ENCODE measurements around the gene CA5B. TPM values are rescaled to one million over a fixed set of nuclear protein-coding genes. Genes with fewer than 3 reads are reported as not detected.

The CA5B gene
- total and polyA plus RNA-seq, 2 of the 8 experiments (the other 6 are each of a cell fraction or from before 2014, with no cell fraction given) = 3.3 to 8.6 TPM

DNA sequence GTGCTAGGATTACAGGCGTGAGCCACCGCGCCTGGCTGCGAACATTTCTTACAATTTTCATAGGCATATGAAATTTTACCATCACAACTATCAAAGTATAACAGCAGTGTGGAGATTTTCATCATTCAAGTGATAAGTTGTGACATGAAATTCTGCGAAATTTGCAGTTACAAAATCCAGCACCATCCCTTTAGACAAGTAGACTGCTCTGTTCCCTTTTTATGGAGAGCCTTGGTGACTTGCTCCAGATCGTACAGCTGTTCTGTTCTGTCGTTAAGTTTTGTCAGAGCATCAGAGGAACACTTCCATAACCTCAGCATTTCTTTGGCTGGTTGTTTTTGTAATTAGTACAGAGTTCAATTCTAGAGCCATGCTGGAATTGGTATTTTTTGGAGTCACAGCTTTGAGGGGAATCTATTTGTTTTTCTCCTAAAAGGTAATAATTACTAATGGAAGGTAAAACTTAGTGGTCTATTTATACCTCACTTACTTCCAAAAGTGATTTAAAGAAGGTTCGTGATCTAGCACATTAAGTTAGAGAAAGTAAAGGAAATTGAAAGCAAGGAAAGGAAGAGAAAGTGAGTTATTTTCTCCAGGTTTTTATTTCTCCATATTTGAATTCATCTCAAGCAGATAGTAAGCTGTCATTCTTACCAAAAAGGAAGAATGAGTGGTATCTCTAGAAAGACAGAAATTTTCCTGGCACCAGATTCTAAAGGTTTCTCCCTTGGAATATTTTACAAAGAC lies 74.3 kb downstream of the CA5B start:
- 98% methylated on average over 4 of the region's 8 CpGs; no CpG with 5 or more reads in 1 of the 2 experiments for WGBS, 2 experiments (ENCODE audit: extremely low coverage in 1 of 2, insufficient coverage in 1 of 2, insufficient read length in 1 of 2, insufficient replicate concordance in 2 of 2, low coverage in 1 of 2, low lambda C conversion rate in 2 of 2, missing lambda C conversion rate in 1 of 2)
- CTCF ChIA-PET (ENCODE audit: partially characterized antibody) = no interaction called here
- Histone ChIP-seq H2BK20ac (ENCODE audit: low read length) (no peak overlapping the region), H2BK15ac (ENCODE audit: low read length) (no peak overlapping the region), H2BK5ac (ENCODE audit: low read depth, low read length) (no peak overlapping the region), H2BK120ac (replicated peaks; ENCODE audit: low read depth, low read length) (no peak overlapping the region), H3K9ac (replicated peaks in 1 of 4; ENCODE audit: extremely low read depth in 1 of 4, low read depth in 3 of 4, low read length in 3 of 4) (no peak overlapping the region), H4K20me1 (replicated peaks in 1 of 2; ENCODE audit: control insufficient read depth in 1 of 2, insufficient read depth in 2 of 2, low read length in 2 of 2) (no peaks in the 10 kb centered on the region), H3K79me2 (ENCODE audit: control insufficient read depth in 1 of 2, insufficient read depth in 2 of 2, low read length in 2 of 2) (no peaks in the 10 kb centered on the region), H3K4ac (replicated peaks; ENCODE audit: insufficient read length, low read depth, low read length) (no peak overlapping the region), H4K91ac (replicated peaks; ENCODE audit: insufficient read length, low read length) (no peak overlapping the region), H3K27me3 (replicated peaks in 1 of 4; ENCODE audit: control insufficient read depth in 3 of 4, extremely low read depth in 1 of 4, insufficient read depth in 3 of 4, low read length in 3 of 4) (no peaks in the 10 kb centered on the region), H3K56ac (replicated peaks; ENCODE audit: insufficient read length, low read depth, low read length) (no peak overlapping the region), H2BK12ac (ENCODE audit: low read depth, low read length) (no peak overlapping the region), H3K79me1 (ENCODE audit: low read depth, low read length) (no peaks in the 10 kb centered on the region), H3K14ac (ENCODE audit: insufficient read length) (no peak overlapping the region), H3K36me3 (ENCODE audit: control insufficient read depth in 2 of 4, insufficient read depth in 4 of 4, low read length in 3 of 4) (peaks cover 2 to 22% (median 6%) of the 10 kb centered on the region in 4 experiments; a peak in 6 of 8 replicates), H3K4me1 (replicated peaks in 1 of 4; ENCODE audit: control insufficient read depth in 3 of 4, insufficient read depth in 4 of 4, low read length in 3 of 4) (peaks cover 1 to 10% (median 7%) of the 10 kb centered on the region in 4 experiments; a peak in 5 of 7 replicates), H3K9me3 (ENCODE audit: insufficient read depth in 2 of 2, low read depth in 1 of 2, low read length in 1 of 2) (no peaks in the 10 kb centered on the region), H3K18ac (ENCODE audit: extremely low read depth, low read length) (no peak overlapping the region), H4K8ac (ENCODE audit: extremely low read depth, insufficient read depth, low read length) (no peak overlapping the region), H3K4me3 (ENCODE audit: extremely low read depth in 1 of 4, insufficient read depth in 2 of 4, low read depth in 3 of 4, low read length in 4 of 4) (no peak overlapping the region), H2AK5ac (ENCODE audit: low read depth, low read length) (no peak overlapping the region), H4K5ac (ENCODE audit: insufficient read length, low read depth, low read length) (no peak overlapping the region), H3K23me2 (ENCODE audit: low read depth, low read length) (no peaks in the 10 kb centered on the region), H2AFZ (ENCODE audit: low read length) (no peak overlapping the region), H3K27ac (ENCODE audit: low read depth, low read length) (no peak overlapping the region), H3K23ac (ENCODE audit: insufficient read length) (no peak overlapping the region), H3K4me2 (ENCODE audit: insufficient read depth in 1 of 2, low read depth in 2 of 2, low read length in 2 of 2) (no peak overlapping the region)
- POLR2A ChIA-PET (ENCODE audit: partially characterized antibody) = no interaction called here
- DNase-seq (ENCODE audit: low read depth in 1 of 2, low spot score in 2 of 2) (no peak), FAIRE-seq (no peak)
- TF ChIP-seq FOSL1 (IDR thresholded peaks at IDR 0.05; ENCODE audit: insufficient read depth, low read depth, low read length) (no peak), SUZ12 (IDR thresholded peaks at IDR 0.05; ENCODE audit: low read length) (no peak), RXRA (IDR thresholded peaks at IDR 0.05; ENCODE audit: insufficient read depth, low read depth, low read length) (no peak), SAP30 (IDR thresholded peaks at IDR 0.05; ENCODE audit: insufficient read depth, insufficient replicate concordance, low read length) (no peak), GABPA (IDR thresholded peaks at IDR 0.05; ENCODE audit: borderline replicate concordance, insufficient read depth, low read length) (no peak), POLR2A (IDR thresholded peaks at IDR 0.05; ENCODE audit: control extremely low read depth in 1 of 2, low read depth in 2 of 2, low read length in 2 of 2) (no peak), ZNF274 (IDR thresholded peaks at IDR 0.05; ENCODE audit: borderline replicate concordance, extremely low read depth, low read length) (no peak)
- TF ChIP-seq, protein P1, sequence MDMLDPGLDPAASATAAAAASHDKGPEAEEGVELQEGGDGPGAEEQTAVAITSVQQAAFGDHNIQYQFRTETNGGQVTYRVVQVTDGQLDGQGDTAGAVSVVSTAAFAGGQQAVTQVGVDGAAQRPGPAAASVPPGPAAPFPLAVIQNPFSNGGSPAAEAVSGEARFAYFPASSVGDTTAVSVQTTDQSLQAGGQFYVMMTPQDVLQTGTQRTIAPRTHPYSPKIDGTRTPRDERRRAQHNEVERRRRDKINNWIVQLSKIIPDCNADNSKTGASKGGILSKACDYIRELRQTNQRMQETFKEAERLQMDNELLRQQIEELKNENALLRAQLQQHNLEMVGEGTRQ (IDR thresholded peaks at IDR 0.05; ENCODE audit: low read length) = no peak
- TF ChIP-seq, protein P2, sequence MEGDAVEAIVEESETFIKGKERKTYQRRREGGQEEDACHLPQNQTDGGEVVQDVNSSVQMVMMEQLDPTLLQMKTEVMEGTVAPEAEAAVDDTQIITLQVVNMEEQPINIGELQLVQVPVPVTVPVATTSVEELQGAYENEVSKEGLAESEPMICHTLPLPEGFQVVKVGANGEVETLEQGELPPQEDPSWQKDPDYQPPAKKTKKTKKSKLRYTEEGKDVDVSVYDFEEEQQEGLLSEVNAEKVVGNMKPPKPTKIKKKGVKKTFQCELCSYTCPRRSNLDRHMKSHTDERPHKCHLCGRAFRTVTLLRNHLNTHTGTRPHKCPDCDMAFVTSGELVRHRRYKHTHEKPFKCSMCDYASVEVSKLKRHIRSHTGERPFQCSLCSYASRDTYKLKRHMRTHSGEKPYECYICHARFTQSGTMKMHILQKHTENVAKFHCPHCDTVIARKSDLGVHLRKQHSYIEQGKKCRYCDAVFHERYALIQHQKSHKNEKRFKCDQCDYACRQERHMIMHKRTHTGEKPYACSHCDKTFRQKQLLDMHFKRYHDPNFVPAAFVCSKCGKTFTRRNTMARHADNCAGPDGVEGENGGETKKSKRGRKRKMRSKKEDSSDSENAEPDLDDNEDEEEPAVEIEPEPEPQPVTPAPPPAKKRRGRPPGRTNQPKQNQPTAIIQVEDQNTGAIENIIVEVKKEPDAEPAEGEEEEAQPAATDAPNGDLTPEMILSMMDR (IDR thresholded peaks at IDR 0.05; ENCODE audit: control extremely low read depth in 1 of 3, insufficient read depth in 1 of 3, low read depth in 1 of 3, low read length in 3 of 3) = no peak
